ENCODE measurements around the gene PPM1H. TPM values are rescaled to one million over a fixed set of nuclear protein-coding genes. Genes with fewer than 3 reads are reported as not detected.

The PPM1H gene
- total RNA-seq, 1 donor = 1.3 TPM

- Histone ChIP-seq H3K9me3 (ENCODE audit: low read depth, low read length) (no peaks in the 10 kb centered on the region), H3K4me3 (ENCODE audit: low read length) (no peak overlapping the region), H3K27me3 (ENCODE audit: insufficient read depth, low read length) (no peaks in the 10 kb centered on the region), H3K4me1 (ENCODE audit: insufficient read depth, low read length) (peaks cover 10% of the 10 kb centered on the region)
These were observed 156.8 kb downstream of the PPM1H start for GRCh38 chr12:62778187-62778586.

GRCh38 chr12:62776997-62777396 lies 158.0 kb downstream of the PPM1H start:
- Histone ChIP-seq H3K27me3 (ENCODE audit: insufficient read depth, low read length) (no peaks in the 10 kb centered on the region), H3K4me3 (ENCODE audit: low read length) (no peak overlapping the region), H3K9me3 (ENCODE audit: low read depth, low read length) (no peaks in the 10 kb centered on the region), H3K4me1 (ENCODE audit: insufficient read depth, low read length) (peaks cover 10% of the 10 kb centered on the region)

GRCh38 chr12:62776575-62776974 lies 158.4 kb downstream of the PPM1H start:
- Histone ChIP-seq H3K27me3 (ENCODE audit: insufficient read depth, low read length) (no peaks in the 10 kb centered on the region), H3K4me3 (ENCODE audit: low read length) (no peak overlapping the region), H3K4me1 (ENCODE audit: insufficient read depth, low read length) (peaks cover 10% of the 10 kb centered on the region), H3K9me3 (ENCODE audit: low read depth, low read length) (no peaks in the 10 kb centered on the region)

- no peaks in the 10 kb centered on the region for H3K27me3 ChIP-seq (ENCODE audit: insufficient read depth, low read length)
- peaks cover 10% of the 10 kb centered on the region for H3K4me1 ChIP-seq (ENCODE audit: insufficient read depth, low read length)
- H3K4me3 ChIP-seq (ENCODE audit: low read length) = no peak overlapping the region
- no peaks in the 10 kb centered on the region for H3K9me3 ChIP-seq (ENCODE audit: low read depth, low read length)
These were observed 160.2 kb downstream of the PPM1H start for GRCh38 chr12:62774794-62775193.

- no peak overlapping the region for H3K4me3 ChIP-seq (ENCODE audit: low read length)
- H3K9me3 ChIP-seq (ENCODE audit: low read depth, low read length) = no peaks in the 10 kb centered on the region
- H3K27me3 ChIP-seq (ENCODE audit: insufficient read depth, low read length) = no peaks in the 10 kb centered on the region
- H3K4me1 ChIP-seq (ENCODE audit: insufficient read depth, low read length) = peaks cover 10% of the 10 kb centered on the region
These were observed 162.5 kb downstream of the PPM1H start for GRCh38 chr12:62772416-62772955.

- H3K4me1 ChIP-seq (ENCODE audit: insufficient read depth, low read length) = peaks cover 10% of the 10 kb centered on the region
- no peaks in the 10 kb centered on the region for H3K27me3 ChIP-seq (ENCODE audit: insufficient read depth, low read length)
- no peaks in the 10 kb centered on the region for H3K9me3 ChIP-seq (ENCODE audit: low read depth, low read length)
- H3K4me3 ChIP-seq (ENCODE audit: low read length) = no peak overlapping the region
These were observed 163.1 kb downstream of the PPM1H start for GRCh38 chr12:62771828-62772227.

- Histone ChIP-seq H3K27me3 (ENCODE audit: insufficient read depth, low read length) (no peaks in the 10 kb centered on the region), H3K4me1 (ENCODE audit: insufficient read depth, low read length) (peaks cover 10% of the 10 kb centered on the region), H3K4me3 (ENCODE audit: low read length) (no peak overlapping the region), H3K9me3 (ENCODE audit: low read depth, low read length) (no peaks in the 10 kb centered on the region)
These were observed 164.6 kb downstream of the PPM1H start for GRCh38 chr12:62770381-62770780.

GRCh38 chr12:62769076-62769619 lies 165.8 kb downstream of the PPM1H start:
- Histone ChIP-seq H3K9me3 (ENCODE audit: low read depth, low read length) (no peaks in the 10 kb centered on the region), H3K27me3 (ENCODE audit: insufficient read depth, low read length) (no peaks in the 10 kb centered on the region), H3K4me3 (ENCODE audit: low read length) (no peak overlapping the region), H3K4me1 (ENCODE audit: insufficient read depth, low read length) (no peaks in the 10 kb centered on the region)

GRCh38 chr12:62767946-62768345 lies 167.0 kb downstream of the PPM1H start:
- Histone ChIP-seq H3K9me3 (ENCODE audit: low read depth, low read length) (no peaks in the 10 kb centered on the region), H3K4me1 (ENCODE audit: insufficient read depth, low read length) (no peaks in the 10 kb centered on the region), H3K27me3 (ENCODE audit: insufficient read depth, low read length) (no peaks in the 10 kb centered on the region), H3K4me3 (ENCODE audit: low read length) (no peak overlapping the region)

GRCh38 chr12:62767496-62767895 lies 167.5 kb downstream of the PPM1H start:
- Histone ChIP-seq H3K27me3 (ENCODE audit: insufficient read depth, low read length) (no peaks in the 10 kb centered on the region), H3K9me3 (ENCODE audit: low read depth, low read length) (no peaks in the 10 kb centered on the region), H3K4me3 (ENCODE audit: low read length) (no peak overlapping the region), H3K4me1 (ENCODE audit: insufficient read depth, low read length) (no peaks in the 10 kb centered on the region)

GRCh38 chr12:62766496-62766895 lies 168.5 kb downstream of the PPM1H start:
- Histone ChIP-seq H3K4me3 (ENCODE audit: low read length) (no peak overlapping the region), H3K27me3 (ENCODE audit: insufficient read depth, low read length) (no peaks in the 10 kb centered on the region), H3K4me1 (ENCODE audit: insufficient read depth, low read length) (no peaks in the 10 kb centered on the region), H3K9me3 (ENCODE audit: low read depth, low read length) (no peaks in the 10 kb centered on the region)

GRCh38 chr12:62763861-62764645 lies 170.9 kb downstream of the PPM1H start:
- Histone ChIP-seq H3K4me1 (ENCODE audit: insufficient read depth, low read length) (no peaks in the 10 kb centered on the region), H3K27me3 (ENCODE audit: insufficient read depth, low read length) (no peaks in the 10 kb centered on the region), H3K4me3 (ENCODE audit: low read length) (no peak overlapping the region), H3K9me3 (ENCODE audit: low read depth, low read length) (no peaks in the 10 kb centered on the region)

GRCh38 chr12:62763312-62763711 lies 171.6 kb downstream of the PPM1H start:
- H3K4me3 ChIP-seq (ENCODE audit: low read length) = no peak overlapping the region
- H3K27me3 ChIP-seq (ENCODE audit: insufficient read depth, low read length) = no peaks in the 10 kb centered on the region
- H3K4me1 ChIP-seq (ENCODE audit: insufficient read depth, low read length) = no peaks in the 10 kb centered on the region
- no peaks in the 10 kb centered on the region for H3K9me3 ChIP-seq (ENCODE audit: low read depth, low read length)

- no peaks in the 10 kb centered on the region for H3K9me3 ChIP-seq (ENCODE audit: low read depth, low read length)
- H3K4me3 ChIP-seq (ENCODE audit: low read length) = no peak overlapping the region
- H3K4me1 ChIP-seq (ENCODE audit: insufficient read depth, low read length) = no peaks in the 10 kb centered on the region
- H3K27me3 ChIP-seq (ENCODE audit: insufficient read depth, low read length) = no peaks in the 10 kb centered on the region
These were observed 172.3 kb downstream of the PPM1H start for GRCh38 chr12:62762645-62763044.

- Histone ChIP-seq H3K4me1 (ENCODE audit: insufficient read depth, low read length) (no peaks in the 10 kb centered on the region), H3K9me3 (ENCODE audit: low read depth, low read length) (no peaks in the 10 kb centered on the region), H3K4me3 (ENCODE audit: low read length) (no peak overlapping the region), H3K27me3 (ENCODE audit: insufficient read depth, low read length) (no peaks in the 10 kb centered on the region)
These were observed 173.3 kb downstream of the PPM1H start for GRCh38 chr12:62761658-62762057.

GRCh38 chr12:62760779-62761178 lies 174.2 kb downstream of the PPM1H start:
- H3K4me1 ChIP-seq (ENCODE audit: insufficient read depth, low read length) = no peaks in the 10 kb centered on the region
- no peaks in the 10 kb centered on the region for H3K9me3 ChIP-seq (ENCODE audit: low read depth, low read length)
- H3K4me3 ChIP-seq (ENCODE audit: low read length) = no peak overlapping the region
- H3K27me3 ChIP-seq (ENCODE audit: insufficient read depth, low read length) = no peaks in the 10 kb centered on the region

All from mononuclear cell (primary cell).